Transverse colon (tissue), 4 donors: Measurements from ENCODE around the gene LYG2.

Experiments used
- EP300 ChIP-seq: sonication (generic); formaldehyde crosslinking; IDR thresholded peaks from one replicate; pipeline ENCODE4 v1.6.1; 2017; ENCODE audit warnings: antibody characterized with exemption, low read depth
- POLR2A ChIP-seq: fragments of 450-650 bp; IDR thresholded peaks from one replicate; pipeline ENCODE4 v1.6.1; 2016; ENCODE audit warnings: antibody characterized with exemption, mild to moderate bottlenecking, moderate library complexity
- POLR2AphosphoS5 ChIP-seq, 3 donors: sonication (generic); formaldehyde crosslinking; IDR thresholded peaks; one replicate each; pipeline ENCODE4 v1.6.1; 2016; ENCODE audit warnings: antibody characterized with exemption in 3 of 3
- TF ChIP-seq, protein P1 (sequence below), 5 experiments: fragments of 200-600 bp in 3 of 5; fragments of 450-650 bp in 2 of 5; sonication (generic) in 3 of 5; IDR thresholded peaks; 1 replicate in 2 of 5; 2 replicates in 3 of 5; pipeline ENCODE4 v1.5.1; 2016 to 2017; ENCODE audit warnings: antibody characterized with exemption in 5 of 5, inconsistent platforms in 3 of 5, mild to moderate bottlenecking in 2 of 5, moderate library complexity in 1 of 5

DNA sequence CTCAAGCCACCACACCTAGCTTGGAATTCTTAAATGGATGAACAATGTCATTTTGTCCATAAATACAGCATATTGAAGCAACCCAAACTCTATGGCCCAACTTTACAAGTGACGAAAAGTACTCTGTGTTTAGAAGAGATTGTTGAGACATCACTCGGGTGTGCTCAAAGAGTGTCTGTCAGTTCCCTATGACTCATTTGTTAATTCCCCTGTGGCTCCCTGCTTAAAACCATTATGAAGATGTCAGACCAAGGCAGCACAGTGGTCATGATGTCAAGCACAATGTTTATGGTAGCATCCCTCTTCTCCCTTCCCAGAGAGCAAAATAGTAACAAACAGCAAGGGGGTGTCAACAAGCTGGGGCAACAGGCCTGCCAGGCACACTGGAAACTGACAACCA lies 42.5 kb upstream of the LYG2 start:
- TF ChIP-seq, protein P1, sequence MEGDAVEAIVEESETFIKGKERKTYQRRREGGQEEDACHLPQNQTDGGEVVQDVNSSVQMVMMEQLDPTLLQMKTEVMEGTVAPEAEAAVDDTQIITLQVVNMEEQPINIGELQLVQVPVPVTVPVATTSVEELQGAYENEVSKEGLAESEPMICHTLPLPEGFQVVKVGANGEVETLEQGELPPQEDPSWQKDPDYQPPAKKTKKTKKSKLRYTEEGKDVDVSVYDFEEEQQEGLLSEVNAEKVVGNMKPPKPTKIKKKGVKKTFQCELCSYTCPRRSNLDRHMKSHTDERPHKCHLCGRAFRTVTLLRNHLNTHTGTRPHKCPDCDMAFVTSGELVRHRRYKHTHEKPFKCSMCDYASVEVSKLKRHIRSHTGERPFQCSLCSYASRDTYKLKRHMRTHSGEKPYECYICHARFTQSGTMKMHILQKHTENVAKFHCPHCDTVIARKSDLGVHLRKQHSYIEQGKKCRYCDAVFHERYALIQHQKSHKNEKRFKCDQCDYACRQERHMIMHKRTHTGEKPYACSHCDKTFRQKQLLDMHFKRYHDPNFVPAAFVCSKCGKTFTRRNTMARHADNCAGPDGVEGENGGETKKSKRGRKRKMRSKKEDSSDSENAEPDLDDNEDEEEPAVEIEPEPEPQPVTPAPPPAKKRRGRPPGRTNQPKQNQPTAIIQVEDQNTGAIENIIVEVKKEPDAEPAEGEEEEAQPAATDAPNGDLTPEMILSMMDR (IDR thresholded peaks at IDR 0.05): no peak
- TF ChIP-seq POLR2AphosphoS5 (IDR thresholded peaks at IDR 0.05) (no peak), EP300 (no peak), POLR2A (no peak)
